LoVo (cell line): ENCODE measurements around the gene AGGF1.
"Not testable (repeated sequence)": the region's sequence is repeated elsewhere in the genome, so short reads cannot be mapped to it uniquely, and the experiment has no call there.

Experiments
- DNase-seq: peaks from one replicate; pipeline ENCODE4 v3.0.0-alpha.2; 2016; ENCODE audit warnings: low spot score

AGGF1 gene

GRCh38 chr5:77086689-77087483 is 56.7 kb downstream of the AGGF1 start, which contains the start of gene ZBED3:
TSS of gene ZBED3 (minus strand) at chr5:77087285. CDS start at chr5:77077878, 9,407 bp downstream.
- DNase-seq: peak; percentile 84

- DNase-seq: no peak
These were observed 57.5 kb downstream of the AGGF1 start for GRCh38 chr5:77087484-77088261.

- DNase-seq: no peak
These were observed 65.0 kb downstream of the AGGF1 start for GRCh38 chr5:77095189-77095588.

GRCh38 chr5:77101298-77101697 is 71.1 kb downstream of the AGGF1 start:
- DNase-seq: no peak

- DNase-seq: no peak
These were observed 72.3 kb downstream of the AGGF1 start for GRCh38 chr5:77102549-77102948.

GRCh38 chr5:77103457-77103856 is 73.3 kb downstream of the AGGF1 start:
- no peak for DNase-seq

GRCh38 chr5:77104813-77105212 is 74.6 kb downstream of the AGGF1 start:
- DNase-seq: no peak

- not testable (repeated sequence) for DNase-seq
These were observed 76.8 kb downstream of the AGGF1 start for GRCh38 chr5:77107035-77107434.
